K562 (cell line): ENCODE data around the gene ZNF705A. TPM values are rescaled to one million over a fixed set of nuclear protein-coding genes. Genes with fewer than 3 reads are reported as not detected.

Experiments
- CBX3 ChIP-seq, 2 experiments: IDR thresholded peaks; 1 replicate in 1 of 2; 2 replicates in 1 of 2; pipeline ENCODE4 v1.6.1; 2012; ENCODE audit warnings: inconsistent platforms in 2 of 2, low read length in 2 of 2, borderline replicate concordance in 1 of 2, control low read depth in 1 of 2
- CBX5 ChIP-seq: IDR thresholded peaks from 2 replicates; pipeline ENCODE4 v1.6.1; 2014; ENCODE audit warnings: low read depth, borderline replicate concordance
- CREBBP ChIP-seq: IDR thresholded peaks from one replicate; pipeline ENCODE4 v1.6.1; 2012; ENCODE audit warnings: low read depth, mild to moderate bottlenecking, control low read depth, inconsistent platforms, low read length
- HMG20A ChIP-seq: fragments of 450-650 bp; formaldehyde crosslinking; conservative IDR thresholded peaks from 2 replicates; pipeline ENCODE4 v1.4.0; 2020; ENCODE audit warnings: mild to moderate bottlenecking, mixed read lengths
- HNRNPUL1 ChIP-seq: fragments of 200-400 bp; formaldehyde crosslinking; IDR thresholded peaks from 2 replicates; pipeline ENCODE4 v1.6.1; 2017; ENCODE audit warnings: low read length
- KLF10 ChIP-seq: fragments of 250-450 bp; sonication (Bioruptor Pico); IDR thresholded peaks from 2 replicates; pipeline ENCODE4 v1.6.1; 2021; ENCODE audit warnings: matching md5 sums
- KLF6 ChIP-seq: fragments of 250-450 bp; sonication (Bioruptor Pico); IDR thresholded peaks from 2 replicates; pipeline ENCODE4 v1.4.0; 2020; ENCODE audit warnings: mild to moderate bottlenecking, moderate library complexity, borderline replicate concordance
- MECOM ChIP-seq: fragments of 250-450 bp; sonication (Bioruptor Pico); IDR thresholded peaks from 2 replicates; pipeline ENCODE4 v1.8.0; 2022; ENCODE audit warnings: inconsistent platforms
- POLR2B ChIP-seq: fragments of 450-650 bp; IDR thresholded peaks from 2 replicates; pipeline ENCODE4 v1.6.1; 2018; ENCODE audit warnings: low read depth; ENCODE audit not compliant: partially characterized antibody
- PTBP1 ChIP-seq: fragments of 200-400 bp; formaldehyde crosslinking; IDR thresholded peaks from 2 replicates; pipeline ENCODE4 v1.6.1; 2017; ENCODE audit warnings: low read depth, low read length
- RBM34 ChIP-seq: fragments of 200-400 bp; formaldehyde crosslinking; IDR thresholded peaks from 2 replicates; pipeline ENCODE4 v1.6.1; 2018; ENCODE audit warnings: low read length, borderline replicate concordance; ENCODE audit not compliant: insufficient read depth
- YY1 ChIP-seq, 3 experiments: IDR thresholded peaks; 2 replicates each; pipeline ENCODE4 v1.6.1; 2011; ENCODE audit warnings: low read length in 2 of 3, mild to moderate bottlenecking in 2 of 3, moderate library complexity in 2 of 3, borderline replicate concordance in 1 of 3, control low read depth in 1 of 3, low read depth in 1 of 3; ENCODE audit not compliant: insufficient read depth in 3 of 3, insufficient replicate concordance in 2 of 3, control insufficient read depth in 1 of 3, insufficient read length in 1 of 3; ENCODE audit errors: extremely low read depth in 1 of 3
- ZNF197 ChIP-seq: fragments of 200-800 bp; sonication (Bioruptor generic); IDR thresholded peaks from 2 replicates; pipeline ENCODE4 v1.6.1; 2016; ENCODE audit warnings: low read depth, missing genetic modification characterization, missing compliant biosample characterization
- ZNF274 ChIP-seq: IDR thresholded peaks from 2 replicates; pipeline ENCODE4 v1.6.1; 2011; ENCODE audit warnings: low read depth, mild to moderate bottlenecking, low read length, moderate library complexity, borderline replicate concordance
- ZNF277 ChIP-seq: fragments of 250-450 bp; sonication (Bioruptor Pico); IDR thresholded peaks from 2 replicates; pipeline ENCODE4 v1.8.0; 2022; ENCODE audit warnings: inconsistent platforms, mild to moderate bottlenecking, moderate library complexity, borderline replicate concordance
- ZNF395 ChIP-seq: fragments of 200-800 bp; sonication (Bioruptor generic); IDR thresholded peaks from 2 replicates; pipeline ENCODE4 v1.6.1; 2017; ENCODE audit warnings: missing genetic modification characterization, missing compliant biosample characterization
- ZNF57 ChIP-seq: fragments of 450-650 bp; formaldehyde crosslinking; IDR thresholded peaks from 2 replicates; pipeline ENCODE4 v1.4.0; 2020; ENCODE audit warnings: mild to moderate bottlenecking, moderate library complexity
- ZNF717 ChIP-seq: fragments of 250-450 bp; sonication (Bioruptor Pico); IDR thresholded peaks from 2 replicates; pipeline ENCODE4 v1.5.0; 2021
- ZNF766 ChIP-seq: fragments of 200-800 bp; sonication (Bioruptor generic); conservative IDR thresholded peaks from 2 replicates; pipeline ENCODE4 v1.6.1; 2016; ENCODE audit warnings: missing genetic modification characterization, missing compliant biosample characterization
- polyA plus RNA-seq, 8 experiments: library from polyadenylated mRNA; depleted of rRNA in 4 of 8; stranded (reverse) in 5 of 8; unstranded in 3 of 8; fragments of >200 nt; fragmentation: Nextera tagmentation in 2 of 8; fragmentation: Illumina TruSeq in 1 of 8; extraction: Ambion mirVana in 2 of 8; extraction: Trizol in 1 of 8; gene quantifications; 2 replicates each; pipeline versions ENCODE4 v1.2.1 to v1.2.3, GENCODE V29; 2011 to 2014; ENCODE audit warnings: inconsistent platforms in 1 of 8, missing spikeins in 1 of 8
- total RNA-seq, 7 experiments: library from RNA; depleted of rRNA in 6 of 7; stranded (reverse); fragments of >200 nt in 6 of 7; fragmentation: Illumina TruSeq in 2 of 7; extraction: Trizol in 2 of 7; gene quantifications; 2 replicates each; pipeline versions ENCODE4 v1.2.1 to v1.2.3, GENCODE V29; 2011 to 2021; ENCODE audit warnings: low replicate concordance in 1 of 7
- TF ChIP-seq, protein P1 (sequence below), 3 experiments: IDR thresholded peaks in 2 of 3; conservative IDR thresholded peaks in 1 of 3; 2 replicates each; pipeline ENCODE4 v1.5.1; 2011 to 2012; ENCODE audit warnings: low read length in 3 of 3, mild to moderate bottlenecking in 3 of 3, control low read depth in 2 of 3, improper control_type of control experiment in 1 of 3, inconsistent platforms in 1 of 3, low read depth in 1 of 3, mixed read lengths in 1 of 3, moderate library complexity in 1 of 3; ENCODE audit not compliant: insufficient read depth in 2 of 3

ZNF705A gene
- total and polyA plus RNA-seq, 9 of the 15 experiments (the other 6 are each of a cell fraction or from before 2014, with no cell fraction given): not detected

DNA sequence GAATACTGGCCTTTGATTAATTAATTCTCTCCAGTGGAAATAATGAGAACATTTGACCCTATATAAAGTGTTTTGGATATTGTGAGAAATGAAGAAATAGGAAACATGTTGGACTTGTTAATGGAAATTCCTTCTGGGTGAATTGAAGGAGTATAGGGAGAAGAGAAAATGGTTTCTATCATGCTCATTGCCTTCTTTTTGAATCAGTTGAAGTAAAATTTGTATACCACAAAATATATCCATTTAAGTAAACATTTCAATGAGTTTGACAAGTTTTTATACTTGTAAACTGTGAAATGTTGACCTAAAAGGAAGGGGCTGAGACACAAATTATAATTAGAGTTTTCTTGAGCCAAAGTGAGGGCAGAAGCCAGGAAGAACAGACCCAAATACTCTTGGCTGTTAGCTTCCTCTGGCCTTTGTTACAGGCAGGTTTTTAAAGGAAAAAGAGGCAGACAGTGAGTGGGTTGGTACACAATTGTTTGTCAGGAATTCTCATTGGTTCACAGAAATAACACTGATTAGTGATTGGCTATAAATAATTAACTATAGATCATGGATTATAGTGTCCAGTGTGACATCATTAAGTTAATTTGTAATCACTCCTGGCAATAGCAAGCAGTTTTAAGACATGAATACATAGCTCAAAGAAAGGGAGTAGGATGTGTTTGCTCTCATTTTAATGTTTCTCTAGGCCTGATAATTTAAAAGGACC is 826 bp downstream of the ZNF705A start (continued):
- TF ChIP-seq ZNF57 (CRISPR knock-in tag) (no peak), HNRNPUL1 (no peak), ZNF766 (CRISPR knock-in tag) (peak; percentile 82; the same call in 1 of the 2 replicates), HMG20A (CRISPR knock-in tag) (no peak), KLF10 (no peak), CBX5 (no peak), CBX3 (IDR thresholded peaks at IDR 0.05; ENCODE audit: borderline replicate concordance in 1 of 2, low read length in 2 of 2) (no peak), ZNF277 (CRISPR knock-in tag) (no peak), RBM34 (no peak), ZNF395 (CRISPR knock-in tag) (no peak), MECOM (CRISPR knock-in tag) (0 out of 2 replicates have a peak, but pooled peaks have one; percentile 45), ZNF717 (CRISPR knock-in tag) (no peak), CREBBP (no peak), POLR2B (no peak), PTBP1 (no peak), KLF6 (CRISPR knock-in tag) (peak; percentile 86), ZNF274 (no peak), ZNF197 (CRISPR knock-in tag) (0 out of 2 replicates have a peak, but pooled peaks have one; percentile 71), YY1 (IDR thresholded peaks at IDR 0.05; ENCODE audit: borderline replicate concordance in 1 of 3, control insufficient read depth in 1 of 3, extremely low read depth in 1 of 3, insufficient read depth in 3 of 3, insufficient read length in 1 of 3, insufficient replicate concordance in 2 of 3, low read depth in 1 of 3, low read length in 2 of 3) (no peak)
- TF ChIP-seq, protein P1, sequence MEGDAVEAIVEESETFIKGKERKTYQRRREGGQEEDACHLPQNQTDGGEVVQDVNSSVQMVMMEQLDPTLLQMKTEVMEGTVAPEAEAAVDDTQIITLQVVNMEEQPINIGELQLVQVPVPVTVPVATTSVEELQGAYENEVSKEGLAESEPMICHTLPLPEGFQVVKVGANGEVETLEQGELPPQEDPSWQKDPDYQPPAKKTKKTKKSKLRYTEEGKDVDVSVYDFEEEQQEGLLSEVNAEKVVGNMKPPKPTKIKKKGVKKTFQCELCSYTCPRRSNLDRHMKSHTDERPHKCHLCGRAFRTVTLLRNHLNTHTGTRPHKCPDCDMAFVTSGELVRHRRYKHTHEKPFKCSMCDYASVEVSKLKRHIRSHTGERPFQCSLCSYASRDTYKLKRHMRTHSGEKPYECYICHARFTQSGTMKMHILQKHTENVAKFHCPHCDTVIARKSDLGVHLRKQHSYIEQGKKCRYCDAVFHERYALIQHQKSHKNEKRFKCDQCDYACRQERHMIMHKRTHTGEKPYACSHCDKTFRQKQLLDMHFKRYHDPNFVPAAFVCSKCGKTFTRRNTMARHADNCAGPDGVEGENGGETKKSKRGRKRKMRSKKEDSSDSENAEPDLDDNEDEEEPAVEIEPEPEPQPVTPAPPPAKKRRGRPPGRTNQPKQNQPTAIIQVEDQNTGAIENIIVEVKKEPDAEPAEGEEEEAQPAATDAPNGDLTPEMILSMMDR (IDR thresholded peaks at IDR 0.05 in 2 of 3, conservative IDR thresholded peaks at IDR 0.05 in 1 of 3; ENCODE audit: insufficient read depth in 2 of 3, low read depth in 1 of 3, low read length in 3 of 3): no peak
